GM18868 (cell line): ENCODE measurements around the gene MECR.
"Not testable (repeated sequence)": the region's sequence is repeated elsewhere in the genome, so short reads cannot be mapped to it uniquely, and the experiment has no call there.

Experiments
- ATAC-seq: cut with Tn5 transposase; IDR thresholded peaks from one replicate; pipeline ENCODE4 v1.9.1; 2021; ENCODE audit warnings: mild to moderate bottlenecking, moderate library complexity; ENCODE audit not compliant: unreplicated experiment

Gene MECR

GRCh38 chr1:29176576-29176975, 54.2 kb downstream of the MECR start:
- no peak for ATAC-seq

- ATAC-seq = no peak
Measured at GRCh38 chr1:29172415-29172939, 58.3 kb downstream of the MECR start.

GRCh38 chr1:29171521-29171920, 59.2 kb downstream of the MECR start:
- no peak for ATAC-seq

GRCh38 chr1:29171089-29171488, 59.6 kb downstream of the MECR start:
- ATAC-seq = no peak

- no peak for ATAC-seq
Measured at GRCh38 chr1:29169976-29170375, 60.8 kb downstream of the MECR start.

- ATAC-seq = no peak
Measured at GRCh38 chr1:29167904-29168303, 62.8 kb downstream of the MECR start.

- no peak for ATAC-seq
Measured at GRCh38 chr1:29166291-29166878, 64.3 kb downstream of the MECR start.

- no peak for ATAC-seq
Measured at GRCh38 chr1:29164588-29164987, 66.1 kb downstream of the MECR start.

- ATAC-seq = no peak
Measured at GRCh38 chr1:29162476-29163138, 68.1 kb downstream of the MECR start.

GRCh38 chr1:29162025-29162424, 68.7 kb downstream of the MECR start:
- no peak for ATAC-seq

- no peak for ATAC-seq
Measured at GRCh38 chr1:29159773-29160172, 71.0 kb downstream of the MECR start.

GRCh38 chr1:29157269-29157601, 73.5 kb downstream of the MECR start:
- ATAC-seq = no peak

- no peak for ATAC-seq
Measured at GRCh38 chr1:29156543-29157268, 74.0 kb downstream of the MECR start.

GRCh38 chr1:29152046-29152805, 78.5 kb downstream of the MECR start:
- ATAC-seq = no peak

- ATAC-seq = not testable (repeated sequence)
Measured at GRCh38 chr1:29150346-29150745, 80.4 kb downstream of the MECR start.

GRCh38 chr1:29148656-29149491, 81.9 kb downstream of the MECR start:
- no peak for ATAC-seq

GRCh38 chr1:29145739-29146437, 84.8 kb downstream of the MECR start:
- no peak for ATAC-seq

GRCh38 chr1:29144178-29144577, 86.6 kb downstream of the MECR start:
- ATAC-seq = no peak

GRCh38 chr1:29142714-29143113, 88.0 kb downstream of the MECR start:
- ATAC-seq = no peak
